Effector CD8-positive, alpha-beta T cell (primary cell): ENCODE measurements around the gene ACP1.

ENCODE experiments used
- DNase-seq: peaks from one replicate; lab custom pipeline; 2025; lab: John Stamatoyannopoulos, UW
- total RNA-seq, 4 experiments: gene quantifications; one replicate each; lab custom pipeline; 2026; lab: John Stamatoyannopoulos, UW

Gene ACP1
- 72.3 to 94.5 (median 82.0) reads per million in 4 experiments for total RNA-seq

GRCh38 chr2:264493-265468 lies at the start of gene ACP1:
ACP1 (plus strand) TSS chr2:264947; CDS start chr2:264965, 18 bp downstream.
- peak; percentile 93 for DNase-seq

DNA sequence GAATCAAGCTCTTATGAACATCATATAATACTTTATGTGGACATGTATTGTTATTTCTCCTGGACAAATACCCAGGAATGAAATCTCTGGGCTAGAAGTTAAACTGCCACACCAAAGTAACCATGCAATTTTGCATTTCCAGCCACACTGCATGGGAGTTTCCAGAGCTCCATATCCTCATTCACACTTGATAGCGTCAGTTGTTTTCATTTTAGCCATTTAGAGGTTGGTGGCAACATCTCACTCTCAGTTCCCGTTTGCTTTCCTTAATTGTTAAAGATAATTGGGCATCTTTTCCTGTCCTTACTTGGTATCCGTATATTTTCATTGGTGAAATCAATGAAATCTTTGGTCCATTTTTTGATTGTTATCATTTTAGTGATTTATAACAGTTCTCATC lies 48.7 kb upstream of the ACP1 start:
- no peak for DNase-seq

GRCh38 chr2:223451-223850 lies 41.3 kb upstream of the ACP1 start:
- no peak for DNase-seq

DNA sequence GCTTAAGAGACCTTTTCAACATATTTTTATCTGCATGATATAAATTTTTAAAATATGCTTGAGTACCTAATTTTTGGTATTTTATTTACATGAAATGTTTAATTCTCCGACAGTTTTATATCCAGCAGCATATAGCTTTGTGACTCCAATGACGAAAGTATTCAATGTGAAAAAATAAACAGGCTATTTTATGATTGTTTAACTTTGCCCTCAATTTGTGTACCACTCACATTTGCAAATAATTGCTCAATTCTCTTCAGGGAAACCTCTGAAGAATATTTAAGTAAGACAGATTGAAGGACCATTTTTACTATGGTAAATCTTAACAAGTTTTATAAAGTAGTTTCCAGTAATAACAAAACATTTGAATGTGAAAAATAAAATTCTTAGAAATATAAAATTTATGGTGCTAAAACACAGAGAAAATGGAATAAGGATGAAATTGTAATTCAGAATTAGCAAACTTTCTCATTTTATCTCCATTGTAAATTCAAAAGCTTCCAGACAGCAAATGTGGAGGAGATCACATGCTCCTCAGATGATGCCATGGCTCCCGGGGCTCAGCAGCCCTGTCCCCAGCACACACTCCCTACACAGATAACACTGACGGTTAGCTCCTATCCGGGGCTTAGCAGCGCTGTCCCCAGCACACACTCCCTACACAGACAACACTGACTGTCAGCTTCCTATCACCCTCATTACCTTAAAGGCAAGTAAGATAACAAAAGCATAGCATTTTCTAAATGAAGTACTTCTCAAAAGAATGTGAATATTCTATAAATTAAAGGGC lies 40.6 kb upstream of the ACP1 start:
- no peak for DNase-seq

DNA sequence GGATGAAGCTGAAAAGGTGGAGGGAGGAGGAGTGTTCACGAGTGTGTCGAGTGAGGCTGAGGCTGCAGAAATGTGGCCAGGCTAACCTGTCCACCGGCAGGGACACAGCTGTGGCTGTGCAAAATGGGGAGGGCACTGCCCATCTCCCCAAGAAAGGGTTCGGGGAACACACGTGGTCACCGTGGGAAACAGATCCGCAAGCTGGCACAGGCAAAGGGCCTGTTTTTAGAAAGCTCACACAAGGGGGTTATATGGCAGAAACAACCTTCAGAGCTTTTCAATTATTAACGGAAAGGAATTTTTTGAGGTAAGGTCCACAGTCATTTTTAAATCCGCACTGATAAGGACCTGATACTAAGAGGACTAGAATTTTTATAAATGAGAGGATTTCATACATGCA lies 36.6 kb upstream of the ACP1 start:
- DNase-seq, result no peak

DNA sequence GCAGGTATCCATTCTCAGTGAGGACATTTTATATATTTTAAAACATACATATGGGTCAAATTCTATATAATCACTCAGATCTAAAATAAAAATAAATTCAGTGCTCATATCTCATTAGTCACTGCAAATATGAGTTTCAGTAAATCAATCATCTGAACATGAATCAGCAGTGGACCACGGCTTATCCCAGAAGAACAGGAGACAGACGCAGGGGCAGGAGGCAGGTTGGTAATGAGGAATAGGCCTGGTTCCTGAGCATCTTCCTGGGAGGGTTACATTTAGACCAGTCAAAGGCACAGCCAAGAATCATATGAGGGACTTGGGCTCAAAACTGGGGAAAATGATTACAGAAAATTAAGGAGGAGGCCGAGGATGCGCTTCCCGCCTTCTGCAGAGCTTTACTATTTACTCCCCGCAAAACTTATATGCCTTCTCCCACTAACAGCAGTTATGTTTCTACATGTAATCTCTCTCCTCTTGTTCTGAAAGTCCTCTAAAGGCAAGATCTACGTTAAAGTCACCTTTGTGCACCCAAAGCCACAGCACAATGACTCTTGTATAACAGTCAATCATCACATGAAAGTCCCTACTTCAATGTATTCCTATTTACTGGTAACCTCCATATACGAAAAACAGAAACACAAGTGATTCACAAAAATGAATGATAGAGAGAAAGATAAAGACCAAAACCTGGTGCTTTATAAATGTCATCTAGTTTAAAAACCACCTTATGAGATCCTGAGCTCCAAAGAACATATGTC lies 36.0 kb upstream of the ACP1 start:
- DNase-seq, result no peak

GRCh38 chr2:231521-232185 lies 33.1 kb upstream of the ACP1 start:
- DNase-seq, result no peak

DNA sequence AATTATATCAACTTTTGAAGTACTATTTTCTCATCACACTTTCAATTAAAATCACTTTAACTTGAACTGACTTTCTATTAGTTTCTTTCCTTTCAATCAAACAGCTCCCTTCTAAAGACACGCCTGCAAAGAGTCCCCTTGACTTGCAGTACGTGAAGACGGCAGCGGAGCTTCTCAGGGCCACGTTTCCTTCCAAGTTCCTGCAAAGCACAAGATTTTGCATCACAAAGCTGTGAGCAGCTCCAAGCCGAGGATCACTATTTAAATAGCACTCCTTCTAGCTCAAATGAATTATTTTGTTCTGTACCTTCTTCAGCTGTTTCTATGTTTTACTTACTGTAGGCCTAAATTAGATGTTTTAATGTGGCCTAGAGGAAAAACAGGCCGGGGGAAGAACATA lies 31.7 kb upstream of the ACP1 start:
- DNase-seq, result no peak

DNA sequence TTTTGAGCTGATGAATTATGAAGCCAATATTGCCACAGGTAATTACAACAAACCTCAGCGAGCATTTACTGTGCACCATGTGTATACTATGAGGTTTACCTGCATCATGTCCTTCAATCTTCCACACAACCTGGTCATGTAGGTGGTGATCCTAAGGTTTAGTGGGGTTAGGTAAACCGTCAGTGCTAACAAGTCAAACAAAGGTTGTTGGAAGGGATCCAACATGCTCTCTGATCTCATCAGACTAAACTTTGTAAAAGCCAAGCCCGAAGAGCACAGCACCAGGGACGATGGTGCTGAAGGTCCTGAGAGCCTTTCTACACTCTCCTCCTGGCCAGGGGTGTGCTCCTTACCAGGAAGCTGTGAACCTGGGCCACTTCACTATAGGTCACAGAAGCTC lies 30.3 kb upstream of the ACP1 start:
- DNase-seq, result no peak

GRCh38 chr2:236993-237539 lies 27.7 kb upstream of the ACP1 start:
- no peak for DNase-seq

DNA sequence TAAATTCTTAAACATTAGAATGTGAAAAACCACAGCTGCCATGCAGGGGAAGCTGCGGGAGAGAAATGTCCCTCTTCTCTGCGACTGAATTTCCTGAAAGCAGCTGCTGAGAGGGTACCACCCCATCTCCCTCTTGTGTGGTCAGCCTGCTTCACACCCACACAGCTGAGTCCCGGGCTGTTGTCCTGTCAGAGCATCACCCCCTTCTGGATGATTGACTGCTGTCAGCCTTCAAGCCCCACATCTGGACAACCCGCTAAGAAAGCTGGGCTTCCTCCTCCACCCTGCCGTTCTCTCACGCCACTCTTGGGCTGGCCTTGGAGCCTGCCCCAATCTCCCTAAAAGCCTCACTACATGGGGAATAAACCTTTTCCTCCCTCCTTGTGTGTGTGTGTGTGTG lies 26.9 kb upstream of the ACP1 start:
- no peak for DNase-seq

DNA sequence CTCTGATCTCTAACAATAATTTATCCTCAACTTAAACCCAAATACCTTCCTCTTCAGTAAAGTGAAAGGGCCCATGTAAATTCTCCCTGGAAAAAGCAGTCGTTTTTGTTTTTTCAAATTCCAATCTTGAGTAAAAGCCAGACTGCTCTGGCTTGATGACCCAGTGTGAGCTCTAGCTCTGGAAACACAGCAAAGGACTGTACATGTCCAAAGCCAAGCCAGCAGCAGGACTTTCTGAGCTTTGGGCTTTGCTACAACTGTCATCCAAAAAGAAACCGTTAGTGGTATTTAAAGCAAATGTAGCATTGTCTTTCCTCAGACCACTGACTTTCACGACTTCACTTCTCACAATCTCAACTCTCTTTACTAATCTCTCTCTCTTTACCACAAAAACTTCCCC lies 26.3 kb upstream of the ACP1 start:
- DNase-seq, result no peak

DNA sequence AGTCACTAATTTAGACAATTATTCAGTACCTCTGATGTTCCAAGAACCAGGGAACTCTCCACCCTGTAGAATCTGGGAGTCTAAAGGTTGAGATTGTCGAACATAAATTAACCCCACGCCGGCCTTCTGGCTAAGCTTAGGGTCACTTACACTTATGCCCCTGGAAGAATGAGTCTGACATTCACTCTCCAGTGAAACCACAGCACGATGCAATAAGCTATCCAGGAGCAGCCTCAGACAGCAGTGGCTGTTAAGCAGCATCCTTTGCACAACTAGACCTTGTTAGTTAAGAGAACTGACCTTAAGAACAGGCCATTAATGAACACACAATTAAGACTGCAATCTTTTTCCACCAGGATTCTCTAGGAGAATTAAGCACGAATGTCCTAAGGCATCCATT lies 25.9 kb upstream of the ACP1 start:
- DNase-seq, result no peak

- DNase-seq, result no peak
Measured at GRCh38 chr2:244547-244946, 20.2 kb upstream of the ACP1 start.

- DNase-seq, result no peak
Measured at GRCh38 chr2:246489-247144, 18.1 kb upstream of the ACP1 start.

DNA sequence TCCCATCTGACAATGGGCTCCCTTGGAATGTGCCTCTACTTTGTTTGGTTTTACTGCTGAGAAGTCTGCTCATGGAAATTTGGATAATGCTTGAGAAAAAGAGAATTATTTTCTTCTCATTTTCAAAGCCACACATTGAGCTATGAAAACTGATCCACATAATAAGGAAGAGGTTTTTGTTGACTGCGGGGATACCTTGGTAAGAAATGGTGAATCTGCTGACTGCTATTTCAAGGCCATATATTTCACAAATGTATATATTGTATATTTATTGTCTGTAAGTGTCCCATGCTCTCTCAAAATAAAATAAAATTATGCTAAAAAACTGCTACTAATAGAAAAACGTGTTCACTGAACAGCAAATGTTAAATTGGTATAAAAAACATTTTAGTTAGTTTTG lies 16.0 kb upstream of the ACP1 start:
- DNase-seq, result no peak

- DNase-seq, result no peak
Measured at GRCh38 chr2:249538-250042, 15.2 kb upstream of the ACP1 start.

- DNase-seq, result no peak
Measured at GRCh38 chr2:252001-252602, 12.6 kb upstream of the ACP1 start.

- no peak for DNase-seq
Measured at GRCh38 chr2:253202-253638, 11.5 kb upstream of the ACP1 start.

DNA sequence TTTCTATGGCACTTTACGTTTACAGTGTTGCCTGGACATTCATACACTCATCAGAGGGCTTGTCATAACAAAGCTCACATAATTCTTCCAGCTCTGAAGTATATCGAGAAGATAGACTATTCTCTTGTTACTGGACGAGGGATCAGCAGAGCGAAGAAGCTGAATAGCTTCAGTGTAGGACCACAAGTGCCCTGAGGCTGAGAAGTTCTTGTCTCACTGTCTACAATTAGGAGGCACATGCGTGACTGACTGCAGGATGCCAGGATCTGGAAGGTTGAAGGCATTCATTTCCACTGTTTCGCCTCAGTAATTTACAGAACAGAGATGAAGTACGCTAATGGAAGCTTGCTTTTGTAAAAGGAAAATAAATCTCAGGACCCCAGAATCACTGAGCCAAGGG lies 10.5 kb upstream of the ACP1 start:
- DNase-seq, result no peak
